HuH-7 (cell line): ENCODE data around the gene PPL.

Source experiments
- DNase-seq: peaks from one replicate; pipeline ENCODE4 v3.0.0; 2011; ENCODE audit warnings: low spot score

Gene PPL

GRCh38 chr16:4888428-4889135 lies 48.4 kb downstream of the PPL start:
- no peak for DNase-seq

DNA sequence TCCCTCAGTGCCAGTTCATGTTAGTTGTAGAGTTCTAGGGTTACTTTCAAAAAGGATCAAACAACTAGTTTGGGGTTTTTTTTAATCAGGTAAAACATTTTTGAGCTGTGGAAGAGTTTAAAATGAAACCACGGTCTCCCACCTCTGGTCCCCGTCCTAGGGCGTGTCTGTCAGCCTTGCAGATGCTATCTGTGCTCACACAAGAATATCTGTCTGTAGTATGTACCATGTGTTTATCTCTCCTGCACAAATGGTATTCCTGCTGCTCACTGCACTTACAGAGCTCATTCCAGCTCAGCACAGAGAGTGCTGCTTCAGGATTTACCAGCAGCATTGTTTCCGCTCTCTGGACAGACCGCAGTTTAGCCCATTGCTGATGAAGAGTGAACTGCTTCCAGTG lies 50.8 kb downstream of the PPL start:
- DNase-seq, result no peak

GRCh38 chr16:4884972-4885874 lies 51.7 kb downstream of the PPL start:
- no peak for DNase-seq

- DNase-seq, result no peak
Observed at GRCh38 chr16:4884209-4884608, 52.7 kb downstream of the PPL start.

DNA sequence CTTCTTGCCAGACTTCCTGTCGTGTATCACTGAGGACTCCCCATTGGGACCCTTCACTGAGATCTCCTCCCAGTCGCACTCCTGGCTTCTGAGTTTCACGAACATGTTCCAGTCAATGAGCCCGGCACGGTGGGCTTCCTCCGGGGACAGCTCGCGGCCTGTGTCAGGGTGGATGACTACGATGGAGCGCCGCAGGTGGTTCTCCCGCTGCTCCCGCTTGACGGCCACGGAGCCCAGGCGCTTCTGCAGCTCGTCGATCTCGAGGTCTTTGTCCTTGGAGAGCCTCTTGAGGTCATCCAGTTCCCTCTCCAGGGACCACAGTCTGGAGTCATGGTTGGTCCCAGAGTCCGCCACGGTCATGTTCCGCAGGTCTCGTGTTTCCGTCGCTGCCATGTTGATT lies 53.4 kb downstream of the PPL start:
- DNase-seq, result no peak

- no peak for DNase-seq
Observed at GRCh38 chr16:4882633-4883285, 54.2 kb downstream of the PPL start.

DNA sequence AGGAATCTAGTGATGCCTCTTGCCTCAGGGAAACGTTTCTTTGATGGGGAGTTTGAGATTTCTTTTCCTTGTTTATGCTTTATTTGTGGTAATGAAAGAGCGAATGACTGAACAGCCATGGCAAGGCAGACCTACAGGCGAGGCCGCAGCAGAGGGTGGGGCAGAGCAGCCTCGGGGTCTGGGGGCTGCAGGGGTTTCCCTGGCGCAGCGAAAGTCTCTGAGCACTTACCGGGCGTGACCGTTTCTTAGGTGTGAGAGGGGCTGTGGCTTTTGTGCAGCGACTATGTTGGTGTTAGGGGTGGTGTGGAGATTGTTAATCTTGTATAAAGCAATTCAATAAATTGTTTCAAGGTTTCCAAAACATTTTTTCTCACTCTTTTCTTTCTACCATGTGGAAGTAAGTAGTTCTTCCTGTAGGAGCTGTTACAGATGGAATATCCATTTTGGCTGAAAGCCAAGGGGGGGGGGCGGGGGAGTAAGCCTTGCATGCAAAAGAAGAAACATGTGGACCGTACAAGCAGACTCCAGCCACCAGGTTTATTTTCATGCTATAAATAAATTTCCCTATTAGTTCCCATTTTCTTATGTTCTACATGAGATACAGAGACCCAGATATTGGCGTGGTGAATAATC lies 54.8 kb downstream of the PPL start:
- no peak for DNase-seq

- no peak for DNase-seq
Observed at GRCh38 chr16:4880006-4880580, 56.9 kb downstream of the PPL start.

DNA sequence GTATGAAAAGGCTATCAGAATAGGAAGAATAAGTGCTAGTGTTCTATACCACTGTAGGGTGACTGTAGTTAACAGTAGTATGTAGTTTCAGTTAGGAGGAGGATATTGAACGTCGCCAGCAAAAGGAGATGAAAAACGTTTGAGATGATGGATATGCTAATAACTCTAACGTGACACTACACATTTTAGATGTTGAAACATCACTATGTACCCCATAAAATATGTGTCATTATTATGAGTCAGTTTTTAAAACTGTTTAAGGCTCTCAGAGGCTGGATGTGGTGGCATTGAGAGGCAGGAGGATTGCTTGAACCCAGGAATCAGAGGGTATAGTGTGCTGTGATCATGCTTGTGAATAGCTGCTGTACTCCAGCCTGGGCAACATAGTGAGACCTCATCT lies 57.9 kb downstream of the PPL start:
- no peak for DNase-seq

GRCh38 chr16:4877380-4877685 lies 59.6 kb downstream of the PPL start:
- no peak for DNase-seq

- no peak for DNase-seq
Observed at GRCh38 chr16:4876646-4877379, 60.1 kb downstream of the PPL start.

- no peak for DNase-seq
Observed at GRCh38 chr16:4874666-4875065, 62.3 kb downstream of the PPL start.

DNA sequence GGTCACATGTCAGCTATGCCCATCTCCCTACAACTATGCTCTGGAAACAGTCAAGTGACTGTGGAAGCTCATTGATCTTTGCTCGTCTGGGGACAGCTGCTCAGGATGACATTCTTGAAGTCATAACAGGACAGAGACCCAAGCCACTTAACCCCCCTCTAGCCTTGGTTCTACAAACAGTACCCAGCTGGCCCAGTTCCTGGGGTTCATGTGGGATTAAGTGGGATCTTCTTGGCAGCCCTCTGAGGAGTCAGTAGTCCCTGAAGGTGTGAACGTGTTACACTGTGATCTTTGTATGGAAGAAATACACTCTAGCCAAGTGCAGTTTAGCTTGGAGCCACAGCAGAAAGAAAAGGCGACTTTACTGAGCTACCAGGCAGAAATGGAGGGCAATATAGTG lies 63.9 kb downstream of the PPL start:
- DNase-seq, result no peak

DNA sequence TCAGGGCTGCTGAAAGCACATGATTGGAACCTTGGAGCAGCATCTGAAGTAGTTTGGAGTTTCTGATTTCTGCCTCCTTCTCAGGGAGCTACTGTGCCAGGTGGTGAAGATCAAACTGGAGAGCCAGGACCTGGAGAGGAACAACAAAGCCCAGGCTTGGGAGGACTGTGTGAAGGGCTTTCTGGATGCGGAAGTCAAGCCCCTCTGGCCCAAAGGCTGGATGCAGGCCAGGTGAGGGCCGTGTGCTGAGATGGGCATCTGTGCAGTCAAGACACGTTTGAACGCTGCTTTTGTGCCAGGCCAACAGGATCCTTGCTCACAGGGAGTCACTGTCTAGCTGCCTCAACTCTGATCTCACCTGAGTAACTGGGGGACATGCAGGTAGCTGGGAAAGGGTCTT lies 65.9 kb downstream of the PPL start:
- DNase-seq, result no peak

DNA sequence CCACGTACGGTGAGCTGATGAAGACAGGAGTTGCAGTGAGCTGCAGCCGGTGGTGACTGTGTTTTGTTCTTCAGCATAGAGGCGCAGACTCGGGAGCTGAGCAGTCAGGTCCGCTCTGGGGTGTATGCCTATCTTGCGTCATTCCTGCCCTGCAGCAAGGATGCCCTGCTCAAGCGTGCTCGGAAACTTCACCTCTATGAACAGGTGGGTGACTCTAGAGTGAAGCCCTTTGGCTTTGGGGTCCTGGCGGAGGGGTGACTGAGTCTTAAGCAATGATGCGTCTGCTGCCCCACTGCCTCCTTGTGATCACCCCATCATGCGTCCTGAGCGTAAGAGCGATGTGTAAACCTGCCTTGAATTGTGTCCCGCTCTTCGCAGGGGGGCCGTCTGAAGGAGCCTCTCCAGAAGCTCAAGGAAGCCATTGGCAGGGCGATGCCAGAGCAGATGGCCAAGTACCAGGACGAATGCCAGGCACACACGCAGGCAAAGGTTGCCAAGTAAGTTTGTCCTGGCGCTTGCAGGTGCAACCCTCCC lies 66.7 kb downstream of the PPL start:
- no peak for DNase-seq

DNA sequence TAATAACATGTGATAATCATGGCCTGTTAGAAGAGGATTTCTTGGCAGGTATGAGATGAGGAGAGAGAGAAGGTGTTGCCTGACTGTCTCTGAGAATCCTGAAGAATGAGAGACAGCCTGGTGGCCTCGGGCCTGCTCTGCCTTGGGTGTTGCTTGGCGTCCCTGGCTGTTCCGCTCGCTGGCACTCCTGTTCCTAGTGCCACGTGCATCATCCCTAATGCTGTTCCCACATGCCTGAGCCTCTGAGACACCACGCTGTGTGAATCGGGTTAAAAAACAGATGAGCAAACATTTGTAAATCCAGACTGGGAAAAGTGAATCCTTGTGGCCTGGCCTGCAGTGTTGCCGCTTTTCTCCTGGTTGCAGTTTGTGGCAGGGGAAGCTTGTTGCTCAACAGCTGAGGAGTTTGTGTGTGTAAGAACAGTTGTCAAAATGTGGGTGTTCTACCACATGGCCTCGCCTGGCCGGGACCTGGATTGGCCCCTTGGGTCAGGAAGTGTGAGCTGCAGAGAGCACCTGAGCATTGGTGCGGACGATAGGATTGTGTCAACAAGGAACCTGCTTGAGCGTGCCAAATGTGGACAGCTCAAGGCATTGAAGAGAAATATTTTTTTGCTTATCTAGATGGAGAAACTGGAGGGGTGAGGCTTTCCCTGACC lies 67.7 kb downstream of the PPL start:
- no peak for DNase-seq

GRCh38 chr16:4868535-4868934 lies 68.4 kb downstream of the PPL start:
- no peak for DNase-seq

DNA sequence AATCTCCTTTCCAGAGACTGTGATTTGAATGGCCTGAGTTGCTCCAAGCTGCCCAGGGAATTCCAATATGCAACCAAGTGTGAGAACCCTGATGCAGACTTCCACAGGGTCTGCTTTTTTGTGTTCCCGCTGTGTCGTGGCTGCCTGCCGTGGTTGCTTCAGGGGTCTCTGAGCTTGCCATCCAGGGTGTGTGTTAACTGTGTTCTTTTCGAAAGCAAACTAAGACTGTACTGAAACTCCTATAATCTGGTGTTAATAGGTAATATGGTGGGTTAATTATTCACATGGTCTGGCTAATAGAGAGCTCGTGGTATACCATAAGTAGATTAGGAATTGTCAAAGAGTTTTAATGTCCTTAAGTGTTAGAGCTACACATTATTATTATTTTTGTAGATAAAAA lies 68.9 kb downstream of the PPL start:
- no peak for DNase-seq

DNA sequence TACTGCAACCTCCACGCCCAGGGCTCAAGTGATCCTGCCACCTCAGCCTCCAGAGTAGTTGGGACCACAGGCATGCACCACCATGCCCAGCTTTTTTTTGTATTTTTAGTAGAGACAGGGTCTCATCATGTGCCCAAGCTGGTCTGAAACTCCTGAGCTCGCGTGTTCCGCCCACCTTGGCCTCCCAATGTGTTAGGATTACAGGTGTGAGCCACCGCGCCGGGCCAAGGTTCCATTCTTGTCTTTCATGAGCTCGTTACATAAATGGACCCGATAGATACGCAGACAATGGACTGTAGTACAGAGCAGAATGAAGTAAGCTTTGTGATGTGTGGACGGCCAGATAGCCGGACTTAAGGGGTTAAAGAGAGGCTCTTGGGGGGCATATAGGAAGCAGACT lies 70.4 kb downstream of the PPL start:
- no peak for DNase-seq

DNA sequence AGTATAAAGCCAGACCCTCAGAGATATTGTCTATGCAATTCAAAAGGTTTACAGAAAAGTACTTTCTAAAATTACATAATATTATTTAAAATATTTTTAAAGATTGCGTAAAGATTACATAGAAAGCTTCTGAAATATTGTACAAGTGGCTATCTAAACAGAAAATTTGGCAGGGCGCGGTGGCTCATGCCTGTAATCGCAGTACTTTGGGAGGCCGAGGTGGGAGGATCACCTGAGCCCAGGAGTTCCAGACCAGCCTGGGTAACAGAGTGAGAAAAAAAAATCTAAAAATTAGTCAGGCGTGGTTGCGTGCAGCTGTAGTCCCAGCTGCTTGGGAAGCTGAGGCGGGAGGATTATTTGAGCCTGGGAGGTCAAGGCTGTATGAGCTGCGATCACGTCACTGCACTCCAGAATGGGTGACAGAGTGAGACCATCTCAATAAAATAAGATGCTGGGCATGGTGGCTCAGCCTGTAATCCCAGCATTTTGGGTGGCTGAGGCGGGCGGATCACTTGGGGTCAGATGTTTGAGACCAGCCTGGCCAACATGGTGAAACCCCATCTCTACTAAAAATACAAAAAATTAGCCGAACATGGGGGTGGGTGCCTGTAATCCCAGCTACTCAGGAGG lies 71.6 kb downstream of the PPL start:
- no peak for DNase-seq
